ENCODE measurements around the gene TUG1.

Gene TUG1

DNA sequence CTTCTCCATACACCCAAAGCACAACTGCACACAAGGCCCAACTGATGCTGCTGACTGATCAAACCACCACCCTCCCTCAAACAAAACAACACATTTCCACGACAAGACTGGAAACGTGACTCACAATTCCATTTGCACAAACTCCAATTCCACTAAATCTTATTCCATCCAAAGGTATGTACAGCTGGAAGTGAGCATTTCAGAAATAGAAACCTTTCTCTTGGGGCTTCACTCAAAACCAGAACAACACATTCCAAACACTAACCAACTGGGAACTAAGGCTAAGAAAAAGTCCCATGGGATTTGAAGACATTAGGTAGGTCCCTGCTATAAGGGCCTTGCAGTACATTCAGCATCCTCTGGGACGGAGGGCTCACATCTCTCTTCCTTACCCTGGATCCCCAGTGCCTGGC, 20.1 kb upstream of the TUG1 start:
- no peak for DNase-seq

DNA sequence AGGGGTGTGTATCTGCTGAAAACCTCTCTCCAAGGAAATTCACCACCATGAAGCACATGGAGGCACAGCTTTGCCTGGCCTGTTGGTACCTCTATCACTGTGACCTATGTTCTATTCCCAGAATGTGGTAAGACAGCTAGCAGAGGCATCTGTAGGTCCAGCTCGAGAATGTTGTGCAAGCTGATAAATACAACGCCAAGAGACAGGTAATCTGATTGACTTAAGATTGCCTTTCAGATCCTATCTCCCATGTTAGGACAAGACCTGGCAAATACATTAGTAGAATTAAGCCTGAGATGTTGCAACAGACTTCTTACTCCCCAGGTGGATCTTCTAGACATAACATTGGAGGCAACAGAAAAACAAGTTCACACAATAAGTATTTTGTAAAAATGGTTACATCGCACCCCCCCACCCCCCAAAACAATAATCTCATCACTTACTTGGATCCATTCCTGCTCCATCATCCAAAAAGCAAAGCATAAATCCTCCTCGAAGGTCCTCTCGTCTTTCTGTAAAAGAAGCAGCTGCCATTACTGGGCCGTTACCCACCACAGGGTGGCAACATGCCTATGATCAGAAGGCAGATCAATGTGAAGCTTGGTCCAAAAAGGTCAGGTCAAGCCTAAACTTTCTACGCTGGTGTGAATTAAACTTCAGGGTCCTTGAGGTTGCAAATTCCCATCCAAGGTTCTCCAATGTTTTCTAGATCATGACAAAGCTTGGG, 19.0 kb upstream of the TUG1 start:
- DNase-seq: no peak

GRCh38 chr22:30953206-30953605, 15.9 kb upstream of the TUG1 start:
- DNase-seq: no peak

GRCh38 chr22:30955153-30955552, 13.9 kb upstream of the TUG1 start:
- no peak for DNase-seq

GRCh38 chr22:30964858-30965257, 4.2 kb upstream of the TUG1 start:
- DNase-seq: no peak

DNA sequence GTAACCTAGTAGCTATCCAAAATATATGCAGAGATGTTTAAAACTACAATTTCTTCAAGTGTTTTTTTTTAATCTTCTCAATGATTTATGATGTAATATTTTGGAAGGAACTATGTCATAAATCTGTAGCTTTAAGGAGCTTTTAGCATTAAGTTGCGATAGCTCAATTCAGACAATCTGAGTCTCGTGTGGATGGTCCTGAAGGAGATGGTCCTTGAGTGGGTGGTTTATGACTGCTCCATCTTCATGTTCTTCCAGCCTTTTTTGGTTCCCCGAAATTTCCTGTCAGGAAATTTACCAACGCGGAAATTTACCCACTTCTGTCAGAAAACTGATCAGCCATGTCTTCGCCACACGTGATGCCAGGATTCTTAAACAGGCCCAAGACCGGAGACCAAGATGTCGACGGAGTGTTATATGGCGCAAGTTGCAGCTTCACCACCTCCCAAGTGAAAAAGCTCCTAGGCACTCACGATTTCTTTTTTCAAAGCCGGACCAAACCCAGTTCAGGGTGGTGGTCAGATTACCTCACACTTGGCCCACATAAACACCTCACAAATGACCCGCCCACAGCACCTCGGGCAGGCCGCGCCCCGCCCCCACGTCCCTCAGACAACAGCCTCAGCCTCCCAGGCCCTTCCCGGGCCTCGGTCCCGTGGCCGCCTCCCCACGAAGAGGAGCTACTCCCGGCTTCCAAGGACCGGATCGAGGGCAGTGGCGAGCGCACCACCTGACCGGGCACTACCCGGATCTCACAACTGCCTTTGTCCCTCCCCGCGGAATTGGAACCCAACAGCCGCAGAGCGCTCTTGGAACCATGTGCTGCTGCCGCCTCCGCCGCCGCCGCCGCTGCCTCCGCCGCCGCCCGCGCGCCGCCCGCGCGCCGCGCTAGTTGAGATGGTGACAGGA, 796 bp upstream of the TUG1 start, which contains the start of gene MORC2:
Gene MORC2, minus strand, starts transcription at position 760 of the 909 bp plus-strand sequence. CDS start 885 bp downstream, outside the sequence.
- no peak for DNase-seq

DNA sequence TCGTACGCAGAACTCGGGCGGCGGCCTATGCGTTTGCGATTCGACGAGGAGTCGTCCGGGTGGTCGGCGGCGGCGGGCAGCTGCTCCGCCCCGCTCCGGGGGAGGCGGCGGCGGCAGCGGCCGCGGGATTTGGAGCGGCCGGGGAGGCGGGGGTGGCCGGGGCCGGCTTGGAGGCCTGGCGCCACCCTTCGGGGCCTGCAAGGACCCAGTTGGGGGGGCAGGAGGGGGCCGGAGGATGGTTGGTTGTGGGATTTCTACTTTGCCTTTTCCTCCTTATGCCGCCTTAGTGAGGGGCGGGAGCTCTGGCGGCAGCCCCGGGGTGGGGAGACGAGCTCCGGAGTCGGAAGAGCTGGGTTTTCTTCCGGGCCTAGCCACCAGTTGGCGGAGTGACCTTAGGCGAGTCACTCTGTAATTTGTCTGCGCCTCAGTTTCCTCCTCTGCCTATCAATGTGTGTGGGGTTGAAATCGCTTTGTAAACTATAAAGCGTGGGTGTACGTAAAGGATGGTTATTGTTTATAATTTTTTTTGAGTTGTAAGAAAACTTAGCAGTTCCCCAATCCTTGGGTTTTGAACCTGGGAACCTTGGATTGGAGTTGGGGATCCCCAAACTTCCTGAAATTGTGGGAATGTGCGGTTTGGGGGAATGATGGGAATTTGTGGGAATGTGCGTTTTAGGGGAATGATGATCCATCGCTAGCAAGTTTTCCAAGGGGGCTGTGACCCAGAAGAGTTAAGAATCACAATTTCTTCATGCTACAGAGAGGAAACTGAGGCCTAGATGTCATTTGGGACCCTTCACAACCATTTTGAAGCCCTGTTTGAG, 679 bp downstream of the TUG1 start:
- no peak for DNase-seq

DNA sequence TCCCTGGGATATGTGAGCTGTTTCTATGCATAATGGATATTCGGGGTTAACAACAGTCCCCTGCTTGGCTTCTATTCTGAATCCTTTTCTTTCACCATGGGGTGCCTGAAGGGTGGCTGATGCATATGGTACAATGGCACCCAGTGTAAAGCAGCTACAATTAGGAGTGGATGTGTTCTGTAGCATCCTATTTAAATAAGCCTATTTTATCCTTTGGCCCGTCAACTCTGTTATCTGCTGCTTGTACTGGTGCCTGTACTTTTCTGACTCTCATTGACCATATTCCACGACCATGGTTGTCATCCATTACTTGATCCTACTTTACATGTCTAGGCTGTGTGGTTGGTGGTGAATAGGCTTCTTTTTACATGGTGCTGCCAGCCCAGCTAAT, 1.3 kb downstream of the TUG1 start:
- DNase-seq: no peak

GRCh38 chr22:30978304-30978962, 9.4 kb downstream of the TUG1 start:
- no peak for DNase-seq

DNA sequence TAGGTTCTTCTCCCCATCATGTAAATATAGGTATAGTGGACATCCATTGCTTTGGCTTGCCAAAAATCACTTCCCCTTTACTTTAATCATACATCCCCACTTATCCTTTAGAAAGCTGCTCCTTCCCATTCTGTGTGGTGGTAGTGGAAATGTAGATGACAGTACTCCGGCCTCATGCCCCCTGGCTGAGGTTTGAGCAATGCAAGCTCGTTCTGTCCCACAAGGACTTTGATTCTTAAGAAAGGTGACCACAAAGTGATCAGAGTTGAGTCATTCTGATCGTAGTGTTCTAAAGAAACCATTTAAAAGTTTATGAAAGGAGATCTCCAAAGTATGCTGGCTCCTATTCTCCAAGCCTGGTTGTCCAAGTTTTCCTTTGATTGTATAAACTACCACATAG, 10.9 kb downstream of the TUG1 start:
- DNase-seq: no peak

- DNase-seq: no peak
Observed at GRCh38 chr22:30982512-30982911, 13.4 kb downstream of the TUG1 start.

- no peak for DNase-seq
Observed at GRCh38 chr22:30984317-30984716, 15.3 kb downstream of the TUG1 start.

GRCh38 chr22:30985561-30986208, 16.6 kb downstream of the TUG1 start:
- DNase-seq: no peak

DNA sequence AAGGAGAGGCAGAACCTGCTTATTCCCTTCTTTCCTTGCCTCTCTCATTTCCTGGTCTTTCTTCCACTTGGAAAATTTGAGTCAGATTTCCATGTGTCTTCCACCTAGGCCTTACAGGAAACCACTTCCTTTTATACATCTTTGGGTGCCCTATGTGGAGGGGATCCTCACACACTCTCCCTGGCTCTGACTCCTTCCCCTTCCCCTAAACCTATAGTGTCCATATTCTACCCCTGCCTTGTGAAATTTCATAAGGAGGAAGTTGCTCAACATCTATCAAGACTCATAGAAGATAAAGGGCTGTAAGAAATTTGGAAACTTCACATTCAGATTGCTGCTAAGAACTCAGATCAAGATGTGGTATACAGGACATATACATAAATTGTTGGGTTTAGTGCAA, 20.4 kb downstream of the TUG1 start:
- no peak for DNase-seq

GRCh38 chr22:30990690-30991089, 21.6 kb downstream of the TUG1 start:
- DNase-seq: no peak

DNA sequence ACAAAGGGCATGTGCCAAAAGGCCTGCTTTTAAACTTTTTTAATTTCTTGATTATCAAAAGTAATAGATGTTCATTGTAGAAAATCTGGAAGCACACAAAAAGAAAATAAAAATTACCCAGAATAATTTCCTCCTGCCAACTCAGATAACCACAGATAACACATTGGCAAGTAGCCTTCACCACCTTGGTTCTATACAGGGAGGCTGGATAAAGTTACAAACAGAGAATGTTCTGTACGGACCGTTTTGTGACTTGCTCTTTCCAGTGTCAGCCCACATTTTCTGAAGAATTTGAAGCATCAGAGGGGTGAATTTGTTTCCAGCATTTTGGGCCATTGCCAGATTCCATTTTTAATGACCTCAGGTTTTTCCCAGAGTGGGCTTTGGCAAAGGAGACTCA, 23.5 kb downstream of the TUG1 start:
- no peak for DNase-seq

- DNase-seq: no peak
Observed at GRCh38 chr22:30994960-30995359, 25.9 kb downstream of the TUG1 start.

- no peak for DNase-seq
Observed at GRCh38 chr22:30996462-30996861, 27.4 kb downstream of the TUG1 start.

DNA sequence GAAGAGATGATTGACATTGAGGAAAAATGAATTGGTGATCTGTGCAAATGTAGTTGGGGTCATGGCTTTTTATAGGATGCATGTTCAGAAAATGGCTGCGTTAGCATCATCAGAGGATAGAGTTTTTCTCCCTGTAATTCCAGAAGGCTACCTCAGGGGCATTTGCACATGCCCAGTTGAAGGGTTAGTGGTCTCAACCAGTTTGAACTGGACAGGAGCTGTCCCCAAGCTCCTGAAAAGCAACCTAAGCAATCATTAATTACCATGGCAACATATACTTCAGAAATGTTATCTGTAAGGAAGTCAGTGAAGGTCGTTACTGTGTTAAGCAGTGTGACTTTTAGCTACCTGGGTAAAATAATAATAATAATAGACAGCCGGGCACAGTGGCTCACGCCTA, 29.3 kb downstream of the TUG1 start:
- no peak for DNase-seq

- no peak for DNase-seq
Observed at GRCh38 chr22:31001124-31001770, 32.2 kb downstream of the TUG1 start.

GRCh38 chr22:31005535-31005934, 36.5 kb downstream of the TUG1 start:
- DNase-seq: no peak

Data from NCI-H2081 treated with DMSO at 0.1 percent for 48 hours (cell line).